HG02840 (cell line): ENCODE measurements around the gene TAF11L10.
"Not testable (repeated sequence)": the region's sequence is repeated elsewhere in the genome, so short reads cannot be mapped to it uniquely, and the experiment has no call there.

Experiments
- ATAC-seq: cut with Tn5 transposase; IDR thresholded peaks from one replicate; pipeline ENCODE4 v1.9.1; 2021; ENCODE audit warnings: mild to moderate bottlenecking, moderate library complexity, moderate number of reproducible peaks; ENCODE audit not compliant: unreplicated experiment, low FRiP score

TAF11L10 gene

GRCh38 chr5:17597728-17598127 lies at the start of gene TAF11L10:
TAF11L10 (minus strand) TSS chr5:17597828.
- ATAC-seq, result not testable (repeated sequence)

GRCh38 chr5:17634160-17634559 lies 36.5 kb upstream of the TAF11L10 start, which contains the start of gene TAF11L14:
TAF11L14 (plus strand) TSS chr5:17634460.
- no peak for ATAC-seq

DNA sequence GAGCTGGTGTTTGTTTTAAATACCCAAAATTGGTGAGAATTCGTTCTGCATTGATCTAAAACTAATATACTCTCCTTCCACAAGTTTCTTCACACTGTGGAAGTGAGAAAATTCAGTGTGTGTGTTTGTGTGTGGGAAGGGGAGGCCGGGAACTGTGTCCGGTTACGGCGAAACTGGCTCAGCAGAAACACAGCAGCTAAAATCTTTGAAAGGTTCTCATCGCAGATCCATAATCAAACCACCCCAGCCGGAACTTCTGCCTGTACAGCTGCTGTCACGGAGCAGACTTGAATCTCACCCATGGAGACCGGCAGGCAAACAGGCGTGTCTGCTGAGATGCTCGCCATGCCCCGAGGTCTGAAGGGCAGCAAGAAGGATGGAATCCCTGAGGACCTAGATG lies 34.2 kb upstream of the TAF11L10 start, which contains the start of gene TAF11L13:
TAF11L13 (plus strand) TSS at position 301 of the 400 bp plus-strand sequence.
- ATAC-seq, result not testable (repeated sequence)

GRCh38 chr5:17625686-17626085 lies 28.1 kb upstream of the TAF11L10 start:
- ATAC-seq, result no peak

- ATAC-seq, result no peak
Measured at GRCh38 chr5:17620627-17621026, 23.0 kb upstream of the TAF11L10 start.

- no peak for ATAC-seq
Measured at GRCh38 chr5:17619354-17619753, 21.7 kb upstream of the TAF11L10 start.

- no peak for ATAC-seq
Measured at GRCh38 chr5:17614872-17615605, 17.4 kb upstream of the TAF11L10 start.

- not testable (repeated sequence) for ATAC-seq
Measured at GRCh38 chr5:17610092-17610491, 12.5 kb upstream of the TAF11L10 start, which contains the start of gene TAF11L12. TAF11L12 (plus strand) TSS chr5:17610392.

- ATAC-seq, result not testable (repeated sequence)
Measured at GRCh38 chr5:17607461-17607860, 9.8 kb upstream of the TAF11L10 start.

- no peak for ATAC-seq
Measured at GRCh38 chr5:17604951-17605350, 7.3 kb upstream of the TAF11L10 start.

DNA sequence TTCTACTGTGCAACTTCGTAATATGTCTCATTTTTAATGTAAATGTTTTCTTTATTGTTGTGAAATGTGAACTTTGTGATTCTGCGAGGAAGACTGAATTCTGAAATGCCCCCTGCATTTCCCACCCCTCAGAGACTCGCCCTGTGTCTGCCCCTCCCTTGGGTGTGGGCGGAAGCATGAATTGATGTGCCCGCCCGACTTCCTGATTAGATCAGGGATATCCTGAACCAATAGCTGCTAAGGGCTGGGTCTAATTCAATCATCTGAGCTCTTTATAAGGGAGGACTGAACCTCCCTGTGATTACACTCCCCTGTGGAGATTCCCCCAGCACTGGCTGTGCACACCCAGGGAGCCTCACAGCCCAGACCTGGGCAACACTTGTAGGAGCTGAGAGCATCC lies 6.3 kb upstream of the TAF11L10 start, which contains the start of gene TAF11L11:
TAF11L11 (plus strand) TSS at position 304 of the 400 bp plus-strand sequence.
- not testable (repeated sequence) for ATAC-seq

GRCh38 chr5:17594255-17594654 lies 3.4 kb downstream of the TAF11L10 start, which contains the start of gene TAF11L9:
TAF11L9 (minus strand) TSS chr5:17594394.
- ATAC-seq, result not testable (repeated sequence)

GRCh38 chr5:17590860-17591259 lies 6.8 kb downstream of the TAF11L10 start, which contains the start of gene TAF11L8:
TAF11L8 (minus strand) TSS chr5:17590960.
- not testable (repeated sequence) for ATAC-seq

- ATAC-seq, result not testable (repeated sequence)
Measured at GRCh38 chr5:17585658-17586057, 12.0 kb downstream of the TAF11L10 start, which contains the start of gene TAF11L7. TAF11L7 (minus strand) TSS chr5:17585758.
